Prostate gland (tissue), 2 donors: ENCODE measurements around the gene ZMYM4. TPM values are rescaled to one million over a fixed set of nuclear protein-coding genes. Genes with fewer than 3 reads are reported as not detected.

Experiments used
- DNase-seq: peaks from one replicate; pipeline ENCODE4 v3.0.0-alpha.2; 2019; ENCODE audit warnings: low spot score
- H3K27ac ChIP-seq, 2 donors: fragments of 200-600 bp; sonication (generic); 2 replicates each; pipeline ENCODE4 v1.5.1; 2017 to 2019
- H3K27me3 ChIP-seq: fragments of 200-600 bp; sonication (generic); replicated peaks from 2 replicates; pipeline ENCODE4 v1.5.1; 2019; ENCODE audit not compliant: insufficient read depth
- H3K36me3 ChIP-seq, 2 donors: fragments of 200-600 bp; sonication (generic); 1 replicate in 1 of 2; 2 replicates in 1 of 2; pipeline versions ENCODE4 v1.5.1 to v1.8.1; 2017 to 2019
- H3K4me1 ChIP-seq: fragments of 200-600 bp; sonication (generic); replicated peaks from 2 replicates; pipeline ENCODE4 v1.5.1; 2019
- H3K4me3 ChIP-seq, 2 donors: fragments of 200-600 bp; sonication (generic); 2 replicates each; pipeline ENCODE4 v1.5.1; 2017 to 2019
- H3K9me3 ChIP-seq: fragments of 200-600 bp; sonication (generic); 2 replicates; pipeline ENCODE4 v1.5.1; 2017
- CTCF ChIP-seq, 4 experiments: fragments of 200-600 bp in 2 of 4; fragments of 450-650 bp in 2 of 4; sonication (generic) in 2 of 4; IDR thresholded peaks; 1 replicate in 3 of 4; 2 replicates in 1 of 4; pipeline ENCODE4 v1.5.1; 2016 to 2019; ENCODE audit warnings: antibody characterized with exemption in 4 of 4, mild to moderate bottlenecking in 2 of 4, moderate library complexity in 2 of 4
- POLR2A ChIP-seq: fragments of 450-650 bp; IDR thresholded peaks from one replicate; pipeline ENCODE4 v1.6.1; 2016; ENCODE audit warnings: antibody characterized with exemption, mild to moderate bottlenecking
- POLR2AphosphoS5 ChIP-seq: sonication (generic); formaldehyde crosslinking; IDR thresholded peaks from one replicate; pipeline ENCODE4 v1.6.1; 2017; ENCODE audit warnings: antibody characterized with exemption
- WGBS: methylation state at CpG from one replicate; pipeline ENCODE4 v1.1.5; 2018; 5-methylcytosine and 5-hydroxymethylcytosine counted together
- intact Hi-C: fragments of 100-400 bp; cut with DNase I; formaldehyde crosslinking; loops from one replicate; pipeline ENCODE4 v1.14.2; 2022
- total RNA-seq, 2 donors: library from RNA; depleted of rRNA; stranded (reverse); fragments of >200 nt; gene quantifications; one replicate each; pipeline ENCODE4 v1.1.0, GENCODE V29; 2016

Gene ZMYM4
- total RNA-seq, 2 donors from 2014 or later = 34.9 to 42.1 TPM

GRCh38 chr1:35298464-35298863, 30.0 kb downstream of the ZMYM4 start:
- H3K27ac ChIP-seq = no peak overlapping the region
- DNase-seq = peak; percentile 40
- no peaks in the 10 kb centered on the region for H3K36me3 ChIP-seq
- no peaks in the 10 kb centered on the region for H3K9me3 ChIP-seq
- H3K4me1 ChIP-seq = no peaks in the 10 kb centered on the region
- H3K27me3 ChIP-seq = no peaks in the 10 kb centered on the region
- WGBS = 7% methylated on average over 2 of the region's 2 CpGs
- H3K4me3 ChIP-seq = no peak overlapping the region
- intact Hi-C loops = loop anchor here (2.0 kb wide), 1 partner anchor 96 kb away; no protein-coding TSS in a partner anchor
- no peak for TF ChIP-seq POLR2A
- TF ChIP-seq POLR2AphosphoS5 = peak; percentile 17
- peak in 3 of 4 experiments; percentile 29 to 49 (median 36) for TF ChIP-seq CTCF (IDR thresholded peaks at IDR 0.05)

- Histone ChIP-seq H3K9me3 (no peaks in the 10 kb centered on the region), H3K4me1 (no peaks in the 10 kb centered on the region), H3K4me3 (no peak overlapping the region), H3K27me3 (no peaks in the 10 kb centered on the region), H3K36me3 (no peaks in the 10 kb centered on the region), H3K27ac (no peak overlapping the region)
- 95% methylated on average over 1 of the region's 1 CpG for WGBS
- TF ChIP-seq POLR2AphosphoS5 (no peak), POLR2A (no peak), CTCF (IDR thresholded peaks at IDR 0.05) (no peak)
- intact Hi-C loops = no loop called here
- DNase-seq = no peak
These were observed 31.9 kb downstream of the ZMYM4 start for GRCh38 chr1:35300376-35300775.

- WGBS = 70% methylated on average over 7 of the region's 7 CpGs
- intact Hi-C loops = no loop called here
These were observed 33.3 kb downstream of the ZMYM4 start for GRCh38 chr1:35301674-35302392.

GRCh38 chr1:35305383-35305782, 36.9 kb downstream of the ZMYM4 start:
- no peaks in the 10 kb centered on the region for H3K9me3 ChIP-seq
- H3K4me1 ChIP-seq = no peaks in the 10 kb centered on the region
- WGBS = 95% methylated on average over 3 of the region's 3 CpGs
- DNase-seq = no peak
- intact Hi-C loops = no loop called here
- H3K4me3 ChIP-seq = no peak overlapping the region
- no peaks in the 10 kb centered on the region for H3K27me3 ChIP-seq
- no peak overlapping the region for H3K27ac ChIP-seq
- no peaks in the 10 kb centered on the region for H3K36me3 ChIP-seq
- TF ChIP-seq POLR2A = no peak
- no peak for TF ChIP-seq CTCF (IDR thresholded peaks at IDR 0.05)
- no peak for TF ChIP-seq POLR2AphosphoS5

More at GRCh38 chr1:35301674-35302392, 33.3 kb downstream of the ZMYM4 start:
- DNase-seq = no peak
- Histone ChIP-seq H3K9me3 (no peaks in the 10 kb centered on the region), H3K4me1 (no peaks in the 10 kb centered on the region), H3K4me3 (no peak overlapping the region), H3K27me3 (no peaks in the 10 kb centered on the region), H3K27ac (no peak overlapping the region), H3K36me3 (no peaks in the 10 kb centered on the region)
- no peak for TF ChIP-seq CTCF (IDR thresholded peaks at IDR 0.05)
- no peak for TF ChIP-seq POLR2A

- no peak for TF ChIP-seq POLR2AphosphoS5
- TF ChIP-seq CTCF (IDR thresholded peaks at IDR 0.05) = no peak
- no peak for TF ChIP-seq POLR2A
- intact Hi-C loops = no loop called here
- no peak for DNase-seq
- Histone ChIP-seq H3K36me3 (no peaks in the 10 kb centered on the region), H3K27ac (no peak overlapping the region), H3K4me1 (no peaks in the 10 kb centered on the region), H3K27me3 (no peaks in the 10 kb centered on the region), H3K4me3 (no peak overlapping the region), H3K9me3 (no peaks in the 10 kb centered on the region)
- WGBS = 96% methylated on average over 3 of the region's 3 CpGs
These were observed 47.1 kb downstream of the ZMYM4 start for GRCh38 chr1:35315649-35316048.
